ENCODE results near the gene MKX.

Gene MKX

GRCh38 chr10:27742195-27743011 lies 3.2 kb downstream of the MKX start:
- no peak for FAIRE-seq

DNA sequence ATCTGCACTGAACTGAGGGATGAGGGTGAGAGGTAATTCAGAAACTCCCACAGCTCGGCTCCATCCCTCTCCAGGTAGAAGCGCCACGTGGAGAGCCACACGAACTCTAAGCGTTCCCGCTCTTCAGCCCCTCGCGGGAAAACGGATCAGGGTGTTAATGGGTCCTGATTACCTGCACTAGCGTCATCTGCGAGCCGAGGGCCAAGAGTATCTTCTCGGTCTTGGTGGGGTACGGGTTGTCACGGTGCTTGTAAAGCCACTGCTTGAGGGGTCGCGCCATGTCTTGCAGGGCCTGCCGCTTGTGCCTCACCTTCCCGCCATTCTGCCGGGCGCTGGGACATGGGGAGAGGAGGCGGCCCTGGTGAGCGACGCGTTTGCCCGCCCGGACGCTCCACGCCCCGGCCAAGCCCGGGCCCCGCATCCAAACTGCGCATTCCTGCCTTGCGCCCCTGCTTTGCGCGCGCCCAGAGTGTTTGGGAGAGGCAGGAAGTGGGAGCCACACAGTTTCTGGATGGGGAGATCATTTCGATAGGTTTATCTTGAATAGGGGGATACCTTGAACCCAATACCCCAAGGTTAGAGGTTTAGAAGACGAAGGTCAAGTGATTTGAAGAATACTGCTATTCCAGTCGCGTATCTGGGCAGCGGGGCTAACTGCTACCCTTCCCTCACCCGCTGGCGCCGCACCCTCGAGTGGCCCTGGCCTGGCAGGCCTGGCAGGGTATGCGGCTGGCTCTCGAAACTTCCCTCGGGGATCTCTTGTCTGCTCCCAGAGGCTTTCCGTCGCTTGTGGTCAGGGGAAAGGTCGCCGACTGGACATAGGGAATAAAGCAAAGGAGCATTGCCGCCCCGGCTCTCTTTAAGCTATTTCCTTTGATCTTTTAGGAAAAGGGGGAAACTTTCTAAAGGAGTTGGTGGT lies 4.2 kb downstream of the MKX start:
- no peak for FAIRE-seq

DNA sequence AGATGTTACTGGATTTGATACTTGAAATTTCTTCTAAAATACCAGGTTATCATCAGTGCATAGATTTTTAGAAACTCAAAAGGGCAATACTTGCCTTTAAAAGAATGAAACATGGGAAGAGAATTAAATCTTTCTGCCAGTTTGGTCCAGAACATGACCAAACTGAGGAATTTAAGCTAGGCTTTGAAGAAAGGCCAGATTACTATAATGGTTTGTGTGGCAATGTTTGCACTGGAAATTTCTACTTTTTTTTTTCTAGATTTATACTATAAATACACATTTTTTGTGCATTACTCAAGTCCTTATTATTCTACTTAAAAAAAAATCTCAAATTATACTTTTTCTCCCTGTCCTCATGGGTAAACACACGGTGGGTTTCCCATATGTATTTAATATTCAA lies 9.2 kb downstream of the MKX start:
- FAIRE-seq: no peak

DNA sequence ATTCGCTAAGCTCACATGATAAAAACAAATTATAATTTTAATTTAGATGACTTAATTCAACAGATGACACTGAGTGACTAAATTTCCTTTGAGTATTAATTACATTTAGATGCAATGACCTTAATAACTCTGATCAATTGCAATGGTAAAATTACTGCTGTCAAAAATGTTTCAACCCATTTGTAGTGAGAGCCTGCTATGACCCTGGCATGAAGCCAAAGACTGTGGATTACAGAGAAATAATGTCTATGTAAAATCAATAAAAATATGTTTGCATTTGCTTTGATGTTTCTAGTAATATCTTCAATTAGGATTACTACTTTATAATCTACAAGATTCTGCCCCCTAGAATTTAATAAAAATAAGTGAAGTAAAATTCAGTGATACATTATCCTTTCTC lies 15.6 kb downstream of the MKX start:
- no peak for FAIRE-seq

GRCh38 chr10:27728338-27728737 lies 17.3 kb downstream of the MKX start:
- no peak for FAIRE-seq

- FAIRE-seq: no peak
These were observed 21.3 kb downstream of the MKX start for GRCh38 chr10:27724287-27724686.

DNA sequence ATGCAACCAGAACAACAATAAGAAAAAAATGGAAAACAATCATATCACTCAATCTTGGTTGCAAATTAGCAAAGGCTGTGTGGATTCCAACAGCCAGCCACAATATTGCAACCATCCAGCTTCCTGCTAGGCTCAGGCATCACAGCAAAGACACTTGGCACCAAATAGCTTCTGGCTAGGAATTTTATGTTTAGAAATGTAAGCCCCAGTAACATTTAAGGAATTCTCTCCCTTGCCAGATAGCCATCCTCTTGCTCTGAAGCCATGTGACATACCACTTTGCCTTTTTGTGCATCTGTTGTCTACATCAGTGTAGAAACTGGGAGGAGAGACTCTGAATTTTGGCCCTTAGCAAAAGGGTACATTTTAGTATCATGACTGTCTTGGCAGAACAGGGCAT lies 22.2 kb downstream of the MKX start:
- no peak for FAIRE-seq

GRCh38 chr10:27720529-27720928 lies 25.1 kb downstream of the MKX start:
- no peak for FAIRE-seq

- FAIRE-seq: no peak
These were observed 26.6 kb downstream of the MKX start for GRCh38 chr10:27719052-27719451.

GRCh38 chr10:27717861-27718260 lies 27.8 kb downstream of the MKX start:
- FAIRE-seq: no peak

DNA sequence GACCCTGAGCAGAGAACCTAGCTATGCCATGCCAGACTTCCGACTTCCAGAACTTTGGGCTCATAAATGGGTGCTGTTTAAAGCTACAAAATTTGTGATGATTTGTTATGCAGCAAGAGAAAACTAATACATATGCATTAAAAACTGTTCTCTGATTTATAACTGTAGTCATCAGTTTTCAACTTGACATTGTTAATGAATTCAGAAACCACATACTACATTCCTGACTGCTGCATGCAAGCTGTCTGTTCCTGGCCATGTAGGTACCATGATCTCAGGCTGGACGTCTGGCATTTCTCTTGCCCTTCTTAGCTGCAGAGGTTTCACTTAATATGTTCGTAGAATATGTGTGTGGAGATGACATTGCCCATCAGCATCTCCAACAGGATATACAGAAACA lies 28.4 kb downstream of the MKX start:
- no peak for FAIRE-seq

GRCh38 chr10:27716521-27716920 lies 29.1 kb downstream of the MKX start:
- no peak for FAIRE-seq

- no peak for FAIRE-seq
These were observed 30.1 kb downstream of the MKX start for GRCh38 chr10:27715505-27715904.

- no peak for FAIRE-seq
These were observed 31.3 kb downstream of the MKX start for GRCh38 chr10:27714349-27714748.

GRCh38 chr10:27713941-27714340 lies 31.7 kb downstream of the MKX start:
- no peak for FAIRE-seq

- FAIRE-seq: no peak
These were observed 35.6 kb downstream of the MKX start for GRCh38 chr10:27710014-27710413.

DNA sequence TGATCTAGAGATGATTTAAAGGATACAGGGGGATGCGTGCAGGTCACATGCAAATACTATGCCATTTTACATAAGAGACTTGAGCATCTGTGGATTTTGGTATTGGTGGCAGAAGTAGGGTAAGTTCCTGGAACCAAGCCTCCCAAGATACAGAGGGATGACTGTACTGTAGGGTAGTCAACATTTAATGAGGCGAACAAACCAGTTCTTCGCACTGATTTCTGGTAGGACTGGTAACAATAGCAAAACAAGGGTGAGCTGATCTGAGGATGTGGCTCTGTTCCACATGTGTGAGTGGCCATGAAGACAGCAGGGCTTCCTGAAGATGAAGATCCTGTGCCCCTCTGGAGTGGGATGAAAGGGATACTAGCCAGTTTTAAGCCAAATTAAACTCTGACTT lies 36.3 kb downstream of the MKX start:
- no peak for FAIRE-seq

DNA sequence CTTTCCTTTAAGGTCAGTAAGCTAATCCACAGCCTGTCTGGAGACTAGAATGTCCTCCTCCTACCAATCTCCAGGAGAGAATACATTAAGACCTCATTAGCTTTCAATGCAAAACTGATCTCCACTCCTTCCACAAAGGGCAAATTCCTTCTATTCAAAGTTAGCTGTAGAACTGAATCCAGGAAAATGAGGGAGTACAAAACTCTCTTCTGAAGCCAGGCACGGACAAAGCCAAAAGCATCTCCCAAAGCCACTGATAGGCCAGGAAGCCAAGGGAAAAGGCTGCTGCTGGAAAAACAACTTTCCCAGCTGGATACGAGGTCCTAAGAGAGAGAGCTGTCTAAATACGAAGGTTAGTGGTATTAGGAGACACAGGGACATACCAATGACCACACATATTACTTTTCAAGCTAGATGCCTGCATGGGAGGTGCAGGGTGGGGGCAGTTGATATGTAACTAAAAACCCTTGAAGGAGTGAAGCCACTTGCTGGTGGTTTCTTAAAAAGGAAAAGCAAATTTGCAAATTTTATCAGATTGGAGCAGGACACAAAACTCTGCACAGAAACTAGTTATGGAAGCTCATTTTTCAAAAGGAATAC lies 43.6 kb downstream of the MKX start:
- no peak for FAIRE-seq

DNA sequence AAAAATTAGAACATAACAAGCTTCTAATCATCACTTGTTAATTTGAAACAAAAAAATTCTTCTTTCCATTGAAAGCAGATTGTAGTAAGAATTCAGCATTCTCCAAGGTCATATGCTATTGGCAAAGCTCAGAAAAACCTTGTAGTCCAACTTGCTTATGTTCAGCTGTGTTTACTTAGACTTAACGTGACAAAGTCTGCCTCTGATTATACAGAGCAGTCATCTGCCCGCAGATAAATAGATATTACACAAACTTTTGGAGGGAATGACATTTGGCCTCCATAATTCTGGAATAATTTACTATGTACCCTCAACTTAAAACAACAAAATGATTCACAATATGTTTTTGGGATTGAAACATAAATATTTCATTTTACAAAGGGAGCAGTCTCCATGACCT lies 45.8 kb downstream of the MKX start:
- FAIRE-seq: no peak

DNA sequence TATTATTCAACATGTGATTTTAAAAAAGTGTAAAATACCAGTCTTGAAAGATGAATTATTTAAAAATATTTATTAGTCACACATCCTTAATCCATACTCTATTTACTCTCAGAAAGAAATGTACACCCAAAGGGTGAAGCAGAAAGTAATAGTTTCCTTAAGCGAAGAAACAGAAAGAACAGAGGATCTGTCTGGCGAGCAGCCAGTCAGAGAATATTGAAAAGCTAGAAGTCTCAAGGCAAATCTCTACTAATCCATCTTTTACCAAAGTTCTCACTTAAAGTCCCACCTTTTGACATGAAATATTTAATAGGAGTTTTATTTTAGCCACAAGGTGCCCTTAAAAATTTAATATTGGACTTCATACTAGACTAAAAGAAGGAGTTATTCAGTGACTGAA lies 46.7 kb downstream of the MKX start:
- FAIRE-seq: no peak

GRCh38 chr10:27696466-27696865 lies 49.2 kb downstream of the MKX start:
- FAIRE-seq: no peak

- no peak for FAIRE-seq
These were observed 49.9 kb downstream of the MKX start for GRCh38 chr10:27695706-27696105.

- FAIRE-seq: no peak
These were observed 50.5 kb downstream of the MKX start for GRCh38 chr10:27695088-27695487.

- FAIRE-seq: no peak
These were observed 53.0 kb downstream of the MKX start for GRCh38 chr10:27692663-27693062.
